GM12801 (cell line): ENCODE data around the gene MIDN.

Experiments
- TF ChIP-seq, protein P1 (sequence below): IDR thresholded peaks from one replicate; pipeline ENCODE4 v1.5.1; 2011; ENCODE audit warnings: control low read depth; ENCODE audit not compliant: insufficient read length; ENCODE audit errors: extremely low read depth

The MIDN gene

DNA sequence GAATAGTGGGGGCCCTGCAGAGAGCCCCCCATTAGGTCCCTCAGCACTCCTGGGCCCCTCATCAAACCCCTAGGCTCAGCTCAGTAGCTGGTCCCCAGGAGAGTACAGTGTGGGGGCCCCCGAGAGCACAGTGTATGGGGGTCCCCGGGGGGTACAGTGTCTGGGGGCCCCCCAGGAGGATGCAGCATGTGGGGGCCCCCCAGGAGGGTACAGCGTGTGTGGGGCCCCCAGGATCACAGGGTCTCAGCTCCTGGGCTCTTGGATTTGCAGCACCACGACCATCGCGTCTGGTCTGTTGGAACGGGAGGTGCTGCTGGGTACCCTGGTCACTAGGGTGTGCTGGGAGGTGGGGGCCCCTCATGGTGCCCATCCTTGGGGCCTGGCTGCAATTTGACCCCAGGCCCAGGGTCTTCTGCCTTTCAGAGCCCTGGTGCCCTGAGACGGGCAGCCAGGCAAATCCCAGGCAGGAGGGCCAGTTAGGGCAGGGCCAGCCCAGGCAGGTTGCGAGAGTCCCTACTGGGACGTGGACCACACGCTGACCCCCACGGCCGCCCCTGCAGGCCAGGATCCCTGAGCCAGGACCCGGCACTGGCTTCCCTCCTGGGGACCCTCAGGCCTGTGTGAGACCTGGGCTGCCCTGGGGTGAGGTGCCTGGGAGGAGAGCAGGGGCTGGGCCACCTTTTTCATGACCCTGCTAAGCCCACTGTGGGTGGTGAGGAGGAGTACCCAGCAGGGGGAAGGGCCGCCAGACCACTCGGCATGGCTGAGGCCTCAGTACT is 24.1 kb upstream of the MIDN start:
- TF ChIP-seq, protein P1, sequence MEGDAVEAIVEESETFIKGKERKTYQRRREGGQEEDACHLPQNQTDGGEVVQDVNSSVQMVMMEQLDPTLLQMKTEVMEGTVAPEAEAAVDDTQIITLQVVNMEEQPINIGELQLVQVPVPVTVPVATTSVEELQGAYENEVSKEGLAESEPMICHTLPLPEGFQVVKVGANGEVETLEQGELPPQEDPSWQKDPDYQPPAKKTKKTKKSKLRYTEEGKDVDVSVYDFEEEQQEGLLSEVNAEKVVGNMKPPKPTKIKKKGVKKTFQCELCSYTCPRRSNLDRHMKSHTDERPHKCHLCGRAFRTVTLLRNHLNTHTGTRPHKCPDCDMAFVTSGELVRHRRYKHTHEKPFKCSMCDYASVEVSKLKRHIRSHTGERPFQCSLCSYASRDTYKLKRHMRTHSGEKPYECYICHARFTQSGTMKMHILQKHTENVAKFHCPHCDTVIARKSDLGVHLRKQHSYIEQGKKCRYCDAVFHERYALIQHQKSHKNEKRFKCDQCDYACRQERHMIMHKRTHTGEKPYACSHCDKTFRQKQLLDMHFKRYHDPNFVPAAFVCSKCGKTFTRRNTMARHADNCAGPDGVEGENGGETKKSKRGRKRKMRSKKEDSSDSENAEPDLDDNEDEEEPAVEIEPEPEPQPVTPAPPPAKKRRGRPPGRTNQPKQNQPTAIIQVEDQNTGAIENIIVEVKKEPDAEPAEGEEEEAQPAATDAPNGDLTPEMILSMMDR = no peak

GRCh38 chr19:1224847-1225246 is 23.5 kb upstream of the MIDN start:
- TF ChIP-seq, protein P1 = no peak

DNA sequence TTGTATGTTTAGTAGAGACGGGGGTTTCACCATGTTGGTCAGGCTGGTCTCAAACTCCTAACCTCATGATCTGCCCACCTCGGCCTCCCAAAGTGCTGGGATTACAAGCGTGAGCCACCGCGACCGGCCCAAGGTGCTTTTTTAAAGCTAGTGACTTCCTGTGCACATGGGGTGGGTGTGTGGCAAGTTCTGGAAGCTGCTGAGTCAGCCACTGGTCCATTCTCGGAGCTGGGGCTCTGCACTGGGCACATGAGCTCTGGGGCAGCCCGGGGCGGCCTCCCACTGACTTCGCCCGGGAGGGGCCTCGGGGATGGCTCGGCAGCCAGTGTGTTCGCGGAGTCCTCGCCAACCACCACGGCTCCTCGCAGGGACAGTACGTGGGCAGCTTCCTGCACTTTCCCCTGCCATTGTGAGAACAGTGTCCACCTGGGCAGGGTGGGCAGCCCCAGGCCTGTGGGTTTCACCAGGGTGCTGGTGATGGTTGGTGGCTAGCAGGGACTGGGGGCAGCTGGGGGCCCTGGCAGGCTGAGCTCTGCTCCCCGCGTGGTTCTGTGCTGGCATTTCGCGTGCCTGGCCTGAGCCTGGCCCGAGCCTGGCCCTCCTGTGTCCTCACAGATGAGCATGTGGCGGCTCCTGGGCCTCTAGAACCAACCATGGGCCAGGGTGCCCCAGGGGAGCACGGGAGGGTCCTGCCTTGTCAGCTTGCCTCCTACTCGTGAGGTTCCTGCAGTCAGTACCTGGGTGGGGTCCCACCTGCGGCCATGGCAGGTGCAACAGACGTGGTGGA is 22.8 kb upstream of the MIDN start:
- TF ChIP-seq, protein P1 = no peak

DNA sequence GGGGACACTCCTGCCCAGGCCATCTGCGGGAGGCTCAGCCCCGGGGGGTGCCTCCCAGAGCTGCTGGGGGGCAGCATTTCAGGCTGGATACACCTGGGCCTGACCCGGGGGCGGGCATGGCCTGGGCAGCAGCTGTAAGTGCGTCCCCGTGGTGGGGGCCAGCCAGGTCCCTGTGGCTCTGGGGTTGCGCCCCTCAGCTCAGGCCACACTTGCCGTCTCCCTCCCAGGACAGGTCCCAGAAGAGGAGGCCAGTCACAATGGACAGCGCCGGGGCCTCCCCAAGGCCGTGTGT is 22.2 kb upstream of the MIDN start:
- TF ChIP-seq, protein P1 = no peak

DNA sequence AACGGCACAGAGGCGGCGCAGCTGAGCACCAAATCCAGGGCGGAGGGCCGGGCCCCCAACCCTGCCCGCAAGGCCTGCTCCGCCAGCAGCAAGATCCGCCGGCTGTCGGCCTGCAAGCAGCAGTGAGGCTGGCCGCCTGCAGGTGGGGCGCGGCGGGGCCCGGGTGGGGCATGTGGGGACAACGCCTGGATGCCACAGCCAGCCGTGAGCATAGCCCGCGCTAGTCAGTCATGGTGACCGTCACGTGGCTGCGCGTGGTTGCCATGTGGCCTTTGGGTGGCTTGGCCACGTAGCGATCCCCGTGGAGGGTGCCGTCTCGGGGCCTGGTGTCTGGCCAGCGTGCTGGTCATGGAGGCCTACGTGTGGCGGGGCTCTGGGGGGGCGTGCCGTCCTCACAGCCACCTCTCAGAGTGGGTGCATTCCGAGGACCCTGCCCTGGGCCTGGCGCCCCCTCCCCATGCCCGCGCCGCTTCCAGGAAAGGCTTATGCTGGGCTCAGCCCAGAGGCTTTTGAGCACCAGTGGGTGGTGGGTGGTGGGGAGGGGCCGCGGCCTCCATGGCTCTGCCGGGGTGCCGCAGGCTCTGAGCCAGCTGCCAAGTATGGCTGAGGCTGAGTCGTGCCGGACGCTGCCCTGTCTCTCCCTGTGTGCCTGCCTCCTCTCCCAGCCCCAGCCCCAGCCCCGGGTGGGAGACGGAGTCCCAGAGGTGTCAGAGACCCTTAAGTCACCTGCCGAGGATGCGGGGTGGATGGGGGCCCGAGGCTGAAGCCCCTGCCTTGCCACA is 21.7 kb upstream of the MIDN start:
- TF ChIP-seq, protein P1 = no peak

- TF ChIP-seq, protein P1 = no peak
Measured at GRCh38 chr19:1227304-1228054, 20.9 kb upstream of the MIDN start.
